MM.1S (cell line): ENCODE measurements around the gene MEGF6.

Experiments
- EZH2 ChIP-seq: fragments of 300-600 bp; sonication (generic); optimal IDR thresholded peaks from 2 replicates; pipeline ENCODE3; 2017; ENCODE audit warnings: low read depth, mild to moderate bottlenecking, antibody characterized with exemption, low read length, mixed read lengths
- TF ChIP-seq, protein P1 (sequence below): fragments of 300-600 bp; sonication (generic); IDR thresholded peaks from 2 replicates; pipeline ENCODE4 v1.5.1; 2016; ENCODE audit warnings: antibody characterized with exemption, low read length, mixed read lengths

DNA sequence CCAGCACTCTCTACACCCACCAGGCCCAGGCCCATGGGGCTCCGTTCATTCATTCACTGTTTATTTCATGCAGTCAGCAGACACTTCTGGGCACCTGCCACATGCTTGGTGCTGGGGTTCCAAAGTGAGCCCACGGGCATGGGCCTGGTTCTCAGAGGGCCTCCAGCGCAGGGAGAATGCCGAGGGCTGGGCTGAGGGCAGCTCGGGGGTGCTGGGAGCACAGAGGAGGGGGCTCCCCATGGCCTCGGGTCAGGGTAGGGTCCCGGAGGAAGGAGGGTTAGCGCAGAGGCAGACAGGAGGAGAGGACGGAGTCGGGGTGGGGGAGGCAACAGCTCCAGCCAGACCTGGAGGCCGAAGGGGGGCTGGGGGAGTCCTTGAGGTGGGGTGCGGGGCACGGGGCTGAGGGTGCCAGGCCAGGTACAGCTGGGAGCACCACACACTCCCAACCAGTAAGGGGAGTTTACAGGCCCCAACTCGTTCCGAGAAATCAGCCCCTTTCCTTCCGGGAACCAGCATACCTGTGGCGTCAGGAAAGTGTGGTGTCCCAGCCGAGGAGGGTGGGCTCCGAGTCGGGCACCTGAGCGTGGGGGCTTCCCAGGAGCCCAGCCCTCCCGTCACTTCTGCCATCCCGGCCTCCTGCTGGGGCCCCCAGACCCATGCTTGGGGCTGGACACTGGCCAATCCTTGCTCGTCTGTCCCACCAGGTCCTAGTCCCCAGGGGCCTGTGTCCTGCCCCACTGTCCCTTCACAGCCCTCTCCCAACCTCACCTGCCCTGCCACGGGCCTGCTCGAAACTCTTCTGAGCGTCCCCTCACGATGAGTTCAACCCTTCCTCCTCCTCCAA lies 146.0 kb downstream of the MEGF6 start:
- TF ChIP-seq, protein P1, sequence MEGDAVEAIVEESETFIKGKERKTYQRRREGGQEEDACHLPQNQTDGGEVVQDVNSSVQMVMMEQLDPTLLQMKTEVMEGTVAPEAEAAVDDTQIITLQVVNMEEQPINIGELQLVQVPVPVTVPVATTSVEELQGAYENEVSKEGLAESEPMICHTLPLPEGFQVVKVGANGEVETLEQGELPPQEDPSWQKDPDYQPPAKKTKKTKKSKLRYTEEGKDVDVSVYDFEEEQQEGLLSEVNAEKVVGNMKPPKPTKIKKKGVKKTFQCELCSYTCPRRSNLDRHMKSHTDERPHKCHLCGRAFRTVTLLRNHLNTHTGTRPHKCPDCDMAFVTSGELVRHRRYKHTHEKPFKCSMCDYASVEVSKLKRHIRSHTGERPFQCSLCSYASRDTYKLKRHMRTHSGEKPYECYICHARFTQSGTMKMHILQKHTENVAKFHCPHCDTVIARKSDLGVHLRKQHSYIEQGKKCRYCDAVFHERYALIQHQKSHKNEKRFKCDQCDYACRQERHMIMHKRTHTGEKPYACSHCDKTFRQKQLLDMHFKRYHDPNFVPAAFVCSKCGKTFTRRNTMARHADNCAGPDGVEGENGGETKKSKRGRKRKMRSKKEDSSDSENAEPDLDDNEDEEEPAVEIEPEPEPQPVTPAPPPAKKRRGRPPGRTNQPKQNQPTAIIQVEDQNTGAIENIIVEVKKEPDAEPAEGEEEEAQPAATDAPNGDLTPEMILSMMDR = no peak
- TF ChIP-seq EZH2 = no peak
